ENCODE results near the gene ST3GAL3.

The ST3GAL3 gene

DNA sequence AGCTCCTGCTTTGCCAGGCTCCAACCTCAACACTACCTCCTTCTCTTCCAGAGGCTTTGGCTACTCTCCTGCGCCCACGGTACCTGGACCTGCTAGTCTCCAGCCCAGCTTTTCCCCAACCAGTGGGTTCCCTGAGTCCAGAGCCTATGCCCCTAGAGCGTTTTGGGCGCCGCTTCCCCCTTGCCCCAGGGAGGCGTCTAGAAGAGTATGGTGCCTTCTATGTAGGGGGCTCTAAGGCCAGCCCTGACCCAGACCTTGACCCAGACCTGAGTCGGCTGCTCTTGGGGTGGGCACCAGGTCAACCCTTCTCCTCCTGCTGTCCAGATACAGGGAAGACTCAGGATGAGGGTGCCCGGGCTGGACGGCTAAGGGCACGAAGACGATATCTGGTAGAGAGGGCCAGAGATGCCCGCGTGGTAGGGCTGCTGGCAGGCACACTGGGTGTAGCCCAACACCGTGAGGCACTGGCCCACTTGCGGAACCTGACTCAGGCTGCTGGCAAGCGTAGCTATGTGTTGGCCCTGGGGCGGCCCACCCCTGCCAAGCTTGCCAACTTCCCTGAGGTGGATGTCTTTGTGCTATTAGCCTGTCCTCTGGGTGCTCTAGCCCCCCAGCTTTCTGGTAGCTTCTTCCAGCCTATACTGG is 264.1 kb downstream of the ST3GAL3 start:
- Histone ChIP-seq H3K79me2 (ENCODE audit: insufficient read depth, low read length) (peaks cover 32% of the 10 kb centered on the region), H4K20me1 (ENCODE audit: insufficient read depth, low read length) (peaks cover 11% of the 10 kb centered on the region), H3K9ac (ENCODE audit: low read depth, low read length) (no peak overlapping the region), H3K4me2 (ENCODE audit: insufficient read depth, low read length) (peak overlapping the region; percentile 96), H3K4me1 (ENCODE audit: insufficient read depth, low read length) (peaks cover 45% of the 10 kb centered on the region), H2AFZ (ENCODE audit: low read depth, low read length) (no peak overlapping the region), H3K27me3 (ENCODE audit: insufficient read depth, low read length, poor library complexity) (no peaks in the 10 kb centered on the region), H3K36me3 (ENCODE audit: insufficient read depth, low read length) (peaks cover 21% of the 10 kb centered on the region), H3K4me3 (ENCODE audit: low read depth in 1 of 2, low read length in 2 of 2) (peak overlapping the region in 1 of 2 experiments; percentile 100; a peak in 2 of 4 replicates), H3K27ac (ENCODE audit: low read length) (no peak overlapping the region), H3K9me3 (ENCODE audit: insufficient read depth, low read length, severe bottlenecking) (no peaks in the 10 kb centered on the region)
- DNase-seq (no peak), ATAC-seq (ENCODE audit: insufficient read depth, low read depth) (no peak)
- TF ChIP-seq EZH2 (IDR thresholded peaks at IDR 0.05; ENCODE audit: borderline replicate concordance, low read depth, low read length, severe bottlenecking) (no peak), CTCF (IDR thresholded peaks at IDR 0.05; ENCODE audit: borderline replicate concordance, extremely low read depth, low read length, poor library complexity, severe bottlenecking) (no peak)

GRCh38 chr1:43973981-43974442 is 266.7 kb downstream of the ST3GAL3 start:
- peaks cover 40% of the 10 kb centered on the region for H3K79me2 ChIP-seq (ENCODE audit: insufficient read depth, low read length)
- peaks cover 30% of the 10 kb centered on the region for H4K20me1 ChIP-seq (ENCODE audit: insufficient read depth, low read length)
- H3K27ac ChIP-seq (ENCODE audit: low read length) = peak overlapping the region; percentile 77
- H2AFZ ChIP-seq (ENCODE audit: low read depth, low read length) = peak overlapping the region; percentile 78
- peak overlapping the region; percentile 90 for H3K9ac ChIP-seq (ENCODE audit: low read depth, low read length)
- H3K4me1 ChIP-seq (ENCODE audit: insufficient read depth, low read length) = peaks cover 66% of the 10 kb centered on the region
- H3K27me3 ChIP-seq (ENCODE audit: insufficient read depth, low read length, poor library complexity) = no peaks in the 10 kb centered on the region
- H3K9me3 ChIP-seq (ENCODE audit: insufficient read depth, low read length, severe bottlenecking) = no peaks in the 10 kb centered on the region
- ATAC-seq (ENCODE audit: insufficient read depth, low read depth) (no peak), DNase-seq (no peak)
- H3K36me3 ChIP-seq (ENCODE audit: insufficient read depth, low read length) = peaks cover 39% of the 10 kb centered on the region
- peak overlapping the region; percentile 70 to 96; a peak in 3 of 4 replicates for H3K4me3 ChIP-seq (ENCODE audit: low read depth in 1 of 2, low read length in 2 of 2)
- peak overlapping the region; percentile 74 for H3K4me2 ChIP-seq (ENCODE audit: insufficient read depth, low read length)
- TF ChIP-seq EZH2 (IDR thresholded peaks at IDR 0.05; ENCODE audit: borderline replicate concordance, low read depth, low read length, severe bottlenecking) (no peak), CTCF (IDR thresholded peaks at IDR 0.05; ENCODE audit: borderline replicate concordance, extremely low read depth, low read length, poor library complexity, severe bottlenecking) (no peak)

- Histone ChIP-seq H3K9ac (ENCODE audit: low read depth, low read length) (peak within 1 kb of the TSS; percentile 90), H3K36me3 (ENCODE audit: insufficient read depth, low read length) (peaks cover 39% of the 10 kb centered on the region), H3K9me3 (ENCODE audit: insufficient read depth, low read length, severe bottlenecking) (no peaks in the 10 kb centered on the region), H3K4me3 (ENCODE audit: low read depth in 1 of 2, low read length in 2 of 2) (peak within 1 kb of the TSS; percentile 70 to 96), H3K27ac (ENCODE audit: low read length) (peak within 1 kb of the TSS; percentile 77), H2AFZ (ENCODE audit: low read depth, low read length) (peak within 1 kb of the TSS; percentile 78), H3K79me2 (ENCODE audit: insufficient read depth, low read length) (peaks cover 40% of the 10 kb centered on the region), H3K4me2 (ENCODE audit: insufficient read depth, low read length) (peak within 1 kb of the TSS; percentile 74), H3K27me3 (ENCODE audit: insufficient read depth, low read length, poor library complexity) (no peaks in the 10 kb centered on the region), H3K4me1 (ENCODE audit: insufficient read depth, low read length) (peaks cover 61% of the 10 kb centered on the region), H4K20me1 (ENCODE audit: insufficient read depth, low read length) (peaks cover 30% of the 10 kb centered on the region)
- DNase-seq (peak; percentile 92), ATAC-seq (ENCODE audit: insufficient read depth, low read depth) (peak; percentile 77)
- TF ChIP-seq CTCF (IDR thresholded peaks at IDR 0.05; ENCODE audit: borderline replicate concordance, extremely low read depth, low read length, poor library complexity, severe bottlenecking) (peak; percentile 22), EZH2 (IDR thresholded peaks at IDR 0.05; ENCODE audit: borderline replicate concordance, low read depth, low read length, severe bottlenecking) (no peak)
Observed at GRCh38 chr1:43974443-43975248, 267.3 kb downstream of the ST3GAL3 start, which contains the start of gene ATP6V0B. ATP6V0B (plus strand) TSS chr1:43974960; CDS start chr1:43975041, 81 bp downstream.

Data from DND-41 (cell line).